NCI-H2227 (cell line): Measurements from ENCODE around the gene IQCF5.
"Not testable (repeated sequence)": the region's sequence is repeated elsewhere in the genome, so short reads cannot be mapped to it uniquely, and the experiment has no call there.

Experiments used
- DNase-seq: peaks from one replicate; lab custom pipeline; 2025; ENCODE audit not compliant: unreplicated experiment; lab: John Stamatoyannopoulos, UW

Gene IQCF5

DNA sequence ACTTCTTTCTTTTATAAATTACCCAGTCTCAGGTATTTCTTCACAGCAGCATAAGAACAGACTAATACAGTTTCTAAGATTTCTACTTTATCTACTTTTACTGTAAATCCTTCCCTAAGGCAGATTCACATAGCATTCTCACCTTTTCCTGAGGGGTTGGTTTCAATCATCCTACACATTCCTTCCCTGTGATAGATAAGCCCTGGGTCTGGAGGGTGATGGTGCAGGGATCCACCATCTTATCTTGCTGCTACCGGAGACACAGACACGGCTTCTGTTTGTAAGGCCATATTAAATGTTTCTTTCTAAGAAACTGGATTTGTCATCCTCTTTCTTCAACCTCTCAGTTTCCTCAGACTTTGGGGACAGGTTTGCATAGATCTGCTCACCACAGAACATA, 6.1 kb downstream of the IQCF5 start:
- DNase-seq = no peak

DNA sequence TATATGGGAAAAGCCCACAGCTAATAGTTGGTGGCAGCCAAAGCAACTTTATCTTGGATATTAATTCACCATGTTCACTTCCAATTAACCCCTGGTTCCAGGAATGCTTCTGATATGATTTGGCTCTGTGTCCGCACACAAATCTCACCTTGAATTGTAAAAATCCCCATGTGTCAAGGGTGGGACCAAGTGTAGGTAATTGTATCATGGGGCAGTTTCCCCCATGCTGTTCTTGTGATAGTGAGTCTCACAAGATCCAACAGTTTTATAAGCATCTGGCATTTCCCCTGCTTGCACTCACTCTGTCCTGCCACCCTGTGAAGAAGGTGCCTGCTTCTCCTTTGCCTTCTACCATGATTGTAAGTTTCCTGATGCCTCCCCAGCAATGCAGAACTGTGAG, 6.5 kb downstream of the IQCF5 start:
- not testable (repeated sequence) for DNase-seq

DNA sequence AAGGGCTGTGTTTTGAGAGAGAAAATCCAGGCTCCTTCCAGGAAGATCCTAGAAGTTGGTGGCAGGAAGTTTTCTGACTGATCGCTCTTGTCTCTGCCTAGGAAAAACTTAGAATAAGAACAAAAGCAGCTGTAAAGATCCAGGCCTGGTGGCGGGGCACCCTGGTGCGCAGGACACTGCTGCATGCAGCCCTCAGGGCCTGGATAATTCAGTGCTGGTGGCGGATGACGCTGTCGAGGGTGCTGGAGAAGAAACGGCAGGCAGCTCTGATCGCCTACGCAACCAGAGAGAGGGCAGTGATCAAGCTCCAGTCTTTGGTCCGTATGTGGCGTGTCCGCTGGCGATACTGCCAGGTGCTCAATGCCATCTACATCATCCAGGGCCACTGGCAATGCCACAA, 12.5 kb downstream of the IQCF5 start:
- no peak for DNase-seq

DNA sequence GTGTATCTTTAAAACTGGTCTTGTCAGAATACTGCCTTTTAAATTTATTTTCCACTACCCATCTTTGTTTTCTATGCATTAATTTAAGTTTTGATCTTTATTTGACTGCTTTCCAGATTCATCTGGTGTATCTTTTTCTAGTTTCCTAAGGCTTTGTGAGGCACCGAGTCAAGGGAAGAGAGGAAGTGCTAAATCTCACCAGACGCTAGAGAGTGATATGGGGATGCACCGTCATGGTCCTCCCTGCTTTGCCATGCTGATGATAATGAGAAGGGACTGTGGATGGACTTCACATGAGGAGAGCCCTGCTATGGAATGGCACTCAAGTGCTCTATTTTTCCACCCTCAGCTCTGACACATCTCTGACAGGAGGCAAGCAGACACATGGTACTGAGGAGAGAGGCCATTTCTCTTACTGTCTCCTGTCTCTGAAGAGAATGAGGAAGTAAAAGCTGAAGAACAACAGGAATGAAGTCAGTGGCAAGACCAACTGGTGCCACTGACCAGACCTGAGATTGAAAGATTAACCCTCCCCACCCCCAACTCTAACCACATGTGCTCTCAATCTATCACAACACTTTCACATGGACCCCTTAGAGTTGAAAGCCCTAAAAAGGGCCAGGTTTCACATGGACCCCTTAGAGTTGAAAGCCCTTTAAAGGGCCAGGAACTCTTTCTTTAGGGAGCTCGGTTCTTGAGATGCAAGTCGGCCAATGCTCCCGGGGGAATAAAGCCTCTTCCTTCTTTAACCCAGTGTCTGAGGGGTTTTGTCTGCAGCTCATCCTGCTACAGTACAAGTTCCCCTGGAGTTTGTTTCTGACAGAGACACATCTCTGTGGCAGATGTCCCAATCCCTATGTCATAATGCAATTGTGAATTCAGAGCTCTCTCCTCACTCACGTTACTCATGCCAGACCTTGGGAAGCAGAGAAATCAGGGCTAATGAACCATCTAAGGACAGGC, 14.4 kb downstream of the IQCF5 start, which contains the start of gene IQCF2:
Gene IQCF2 (plus strand): TSS at position 913 of the 963 bp plus-strand sequence. CDS start 52 bp downstream, outside the sequence.
- DNase-seq = no peak

DNA sequence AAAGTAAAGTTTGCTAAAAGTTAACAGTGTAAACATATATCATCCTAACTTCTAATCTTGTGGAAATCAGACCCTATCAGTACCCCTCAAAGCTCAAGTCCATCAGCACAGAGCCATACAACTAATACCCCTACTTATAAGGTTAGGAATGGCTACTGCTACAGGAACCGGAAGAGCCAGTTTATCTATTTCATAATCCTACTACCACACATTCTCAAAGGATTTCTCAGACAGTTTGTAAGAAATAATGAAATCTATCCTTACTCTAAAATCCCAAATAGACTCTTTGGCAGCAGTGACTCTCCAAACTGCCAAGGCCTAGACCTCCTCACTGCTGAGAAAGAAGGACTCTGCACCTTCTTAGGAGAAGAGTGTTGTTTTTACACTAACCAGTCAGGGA, 20.0 kb downstream of the IQCF5 start:
- not testable (repeated sequence) for DNase-seq

DNA sequence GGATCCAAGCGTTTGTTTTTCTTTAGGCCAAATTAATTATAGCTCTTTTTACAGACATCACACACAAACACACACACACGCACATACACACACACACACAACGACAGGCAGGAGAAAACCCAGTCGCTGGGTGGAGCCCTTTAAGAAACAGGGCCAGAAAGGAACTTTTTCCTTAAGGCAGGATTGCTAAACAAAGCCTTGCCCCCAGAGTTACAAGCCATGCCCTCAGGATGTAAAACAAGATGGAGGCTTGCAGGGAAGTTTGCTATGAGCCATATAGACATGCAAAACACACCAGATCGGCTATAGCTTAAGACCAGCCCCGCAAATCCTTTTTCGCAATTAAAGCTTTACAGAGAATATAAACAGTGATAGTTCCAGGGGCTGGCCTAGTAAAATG, 30.3 kb downstream of the IQCF5 start:
- no peak for DNase-seq

DNA sequence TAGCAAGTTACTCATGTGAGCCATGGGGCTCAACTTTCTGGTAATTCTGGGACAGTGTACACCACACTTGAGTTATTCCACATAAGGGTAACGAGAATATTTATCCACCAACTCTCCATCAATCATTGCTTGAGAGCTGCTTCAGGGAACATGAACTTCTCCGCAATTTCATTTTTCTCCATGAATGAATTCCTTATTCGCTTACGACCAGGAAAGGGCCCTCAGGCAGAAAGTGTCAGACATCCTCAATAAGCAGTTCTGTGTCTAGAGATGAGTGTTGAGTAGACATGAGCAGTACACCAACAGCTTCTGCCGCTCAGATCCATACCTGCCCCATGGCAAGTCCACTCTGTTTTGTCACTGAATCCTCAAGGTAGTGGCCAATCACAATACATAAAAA, 38.8 kb downstream of the IQCF5 start:
- no peak for DNase-seq

DNA sequence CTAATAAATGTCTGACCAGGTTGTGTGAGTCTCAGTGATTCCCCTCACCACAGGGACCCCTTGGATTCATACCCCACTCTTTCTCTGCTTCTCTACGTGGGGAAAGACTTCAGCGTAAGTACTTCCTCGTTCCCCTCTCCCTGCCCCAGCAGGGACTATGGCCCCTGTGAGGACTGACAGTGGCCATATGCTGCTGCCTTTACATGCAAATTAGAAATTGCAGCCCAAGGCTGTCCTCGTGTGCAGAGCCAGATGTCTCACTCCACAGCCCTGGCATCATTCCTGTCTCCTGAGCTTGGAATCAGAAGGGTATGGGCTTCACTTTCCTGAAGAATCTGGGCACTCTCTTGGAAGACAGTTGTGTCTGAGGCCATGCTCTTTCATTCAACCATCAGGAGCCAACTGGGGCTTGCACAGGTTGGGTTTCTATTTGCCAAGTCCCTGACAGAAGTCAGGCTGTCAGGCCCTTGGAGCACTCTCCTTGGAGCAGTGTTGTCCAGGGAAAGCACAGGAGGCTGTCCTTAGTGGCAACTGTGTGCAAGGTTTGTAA, 44.5 kb downstream of the IQCF5 start:
- no peak for DNase-seq

DNA sequence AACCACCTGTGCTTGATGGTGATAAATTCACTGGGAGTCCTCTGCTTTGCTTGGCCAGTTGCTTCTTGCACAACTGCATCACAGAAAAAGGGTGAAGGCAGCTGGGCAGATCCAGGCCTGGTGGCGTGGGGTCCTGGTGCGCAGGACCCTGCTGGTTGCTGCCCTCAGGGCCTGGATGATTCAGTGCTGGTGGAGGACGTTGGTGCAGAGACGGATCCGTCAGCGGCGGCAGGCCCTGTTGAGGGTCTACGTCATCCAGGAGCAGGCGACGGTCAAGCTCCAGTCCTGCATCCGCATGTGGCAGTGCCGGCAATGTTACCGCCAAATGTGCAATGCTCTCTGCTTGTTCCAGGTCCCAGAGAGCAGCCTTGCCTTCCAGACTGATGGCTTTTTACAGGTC, 45.1 kb downstream of the IQCF5 start:
- DNase-seq = no peak

DNA sequence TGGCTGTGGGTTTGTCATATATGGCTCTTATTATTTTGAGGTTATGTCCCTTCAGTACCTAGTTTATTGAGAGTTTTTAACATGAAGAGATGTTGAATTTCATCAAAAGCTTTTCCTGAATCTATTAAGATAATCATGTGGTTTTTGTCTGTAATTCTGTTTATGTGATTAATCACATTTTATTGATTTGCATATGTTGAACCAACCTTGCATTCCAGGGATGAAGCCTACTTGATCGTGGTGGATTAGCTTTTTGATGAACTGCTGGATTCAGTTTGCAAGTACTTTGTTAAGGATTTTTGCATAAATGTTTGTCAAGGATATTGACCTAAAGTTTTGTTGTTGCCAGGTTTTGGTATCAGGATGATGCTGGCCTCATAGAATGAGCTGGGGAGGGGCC, 47.1 kb downstream of the IQCF5 start:
- no peak for DNase-seq
